Neural cell (in vitro differentiated cells): ENCODE measurements around the gene FMNL1. TPM values are rescaled to one million over a fixed set of nuclear protein-coding genes. Genes with fewer than 3 reads are reported as not detected.

Source experiments
- H2AFZ ChIP-seq: fragments of 200-600, 300-800 bp; sonication (generic), shearing (Covaris generic); 2 replicates; pipeline ENCODE4 v1.6.0; 2014; ENCODE audit warnings: low read depth, mild to moderate bottlenecking, antibody characterized with exemption, low read length, moderate library complexity
- H3F3A ChIP-seq: fragments of 200-600 bp; shearing (Covaris generic); 2 replicates; pipeline ENCODE4 v1.6.1; 2016; ENCODE audit warnings: mild to moderate bottlenecking, moderate library complexity, mixed read lengths, antibody characterized with exemption, low read length; ENCODE audit not compliant: insufficient read depth, poor library complexity, severe bottlenecking
- H3K27ac ChIP-seq: fragments of 200-600, 300-800 bp; sonication (generic), shearing (Covaris generic); 2 replicates; pipeline ENCODE4 v1.5.1; 2014; ENCODE audit warnings: mild to moderate bottlenecking, low read length, moderate library complexity
- H3K27me3 ChIP-seq: fragments of 300-800, 200-600 bp; sonication (generic), shearing (Covaris generic); 2 replicates; pipeline ENCODE4 v1.6.0; 2014; ENCODE audit warnings: mild to moderate bottlenecking, low read depth, low read length, moderate library complexity; ENCODE audit not compliant: insufficient read depth
- H3K36me3 ChIP-seq: fragments of 300-800, 200-600 bp; sonication (generic), shearing (Covaris generic); 2 replicates; pipeline ENCODE4 v1.5.1; 2014; ENCODE audit warnings: mild to moderate bottlenecking, antibody characterized with exemption, low read length, moderate library complexity; ENCODE audit not compliant: insufficient read depth
- H3K4me2 ChIP-seq: fragments of 300-800, 200-600 bp; sonication (generic), shearing (Covaris generic); 2 replicates; pipeline ENCODE4 v1.6.0; 2014; ENCODE audit warnings: mild to moderate bottlenecking, low read length
- H3K4me3 ChIP-seq: fragments of 300-800, 200-600 bp; sonication (generic), shearing (Covaris generic); 2 replicates; pipeline ENCODE4 v1.5.1; 2014; ENCODE audit warnings: mild to moderate bottlenecking, low read length, moderate library complexity
- H3K79me2 ChIP-seq: fragments of 200-600 bp; shearing (Covaris generic); replicated peaks from 2 replicates; pipeline ENCODE4 v1.6.0; 2014; ENCODE audit warnings: mild to moderate bottlenecking, low read length, moderate library complexity; ENCODE audit not compliant: insufficient read depth
- H3K9ac ChIP-seq: fragments of 300-800, 200-600 bp; sonication (generic), shearing (Covaris generic); 2 replicates; pipeline ENCODE4 v1.6.1; 2016; ENCODE audit warnings: mild to moderate bottlenecking, low read length, mixed read lengths
- H3K9me2 ChIP-seq: fragments of 200-600 bp; shearing (Covaris generic); 2 replicates; pipeline ENCODE4 v1.6.1; 2016; ENCODE audit warnings: mild to moderate bottlenecking, low read length, mixed read lengths; ENCODE audit not compliant: insufficient read depth
- H3K9me3 ChIP-seq: fragments of 200-600, 300-800 bp; sonication (generic), shearing (Covaris generic); 2 replicates; pipeline ENCODE4 v1.6.1; 2016; ENCODE audit warnings: mild to moderate bottlenecking, mixed run types, low read length, moderate library complexity, mixed read lengths
- H4K20me1 ChIP-seq: fragments of 200-600 bp; shearing (Covaris generic); 2 replicates; pipeline ENCODE4 v1.6.1; 2016; ENCODE audit warnings: mild to moderate bottlenecking, mixed run types; ENCODE audit not compliant: insufficient read depth
- EP300 ChIP-seq: fragments of 450-650 bp; conservative IDR thresholded peaks from 2 replicates; pipeline ENCODE4 v1.6.1; 2014; ENCODE audit warnings: antibody characterized with exemption, mild to moderate bottlenecking, moderate library complexity; ENCODE audit not compliant: poor library complexity, severe bottlenecking
- EZH2 ChIP-seq: fragments of 200-600, 300-800 bp; shearing (Covaris generic), sonication (generic); IDR thresholded peaks from 2 replicates; pipeline ENCODE4 v1.6.1; 2014; ENCODE audit warnings: antibody characterized with exemption, low read length, borderline replicate concordance, mild to moderate bottlenecking; ENCODE audit not compliant: insufficient read depth, poor library complexity, severe bottlenecking
- MXI1 ChIP-seq: fragments of 450-650 bp; conservative IDR thresholded peaks from 2 replicates; pipeline ENCODE4 v1.6.1; 2014; ENCODE audit warnings: antibody characterized with exemption, mild to moderate bottlenecking; ENCODE audit not compliant: poor library complexity, severe bottlenecking
- POLR2AphosphoS5 ChIP-seq: IDR thresholded peaks from 2 replicates; pipeline ENCODE4 v1.6.1; 2012
- RAD21 ChIP-seq: fragments of 450-650 bp; conservative IDR thresholded peaks from 2 replicates; pipeline ENCODE4 v1.6.1; 2014; ENCODE audit warnings: antibody characterized with exemption, mild to moderate bottlenecking, moderate library complexity
- SMC3 ChIP-seq: fragments of 450-650 bp; conservative IDR thresholded peaks from 2 replicates; pipeline ENCODE4 v1.6.1; 2014; ENCODE audit warnings: antibody characterized with exemption, mild to moderate bottlenecking, moderate library complexity; ENCODE audit not compliant: poor library complexity
- TAF1 ChIP-seq: IDR thresholded peaks from 2 replicates; pipeline ENCODE4 v1.6.1; 2012; ENCODE audit warnings: low read depth
- polyA plus RNA-seq: library from polyadenylated mRNA; depleted of rRNA; stranded (reverse); fragments of >200 nt; gene quantifications from 2 replicates; pipeline ENCODE4 v1.2.3, GENCODE V29; 2014
- TF ChIP-seq, protein P1 (sequence below): fragments of 450-650 bp; IDR thresholded peaks from 2 replicates; pipeline ENCODE4 v1.5.1; 2014; ENCODE audit warnings: antibody characterized with exemption, mild to moderate bottlenecking, moderate library complexity; ENCODE audit not compliant: poor library complexity, severe bottlenecking
- TF ChIP-seq, protein P2 (sequence below): IDR thresholded peaks from 2 replicates; pipeline ENCODE4 v1.6.1; 2012; ENCODE audit warnings: borderline replicate concordance

The FMNL1 gene
- polyA plus RNA-seq, 1 donor from 2014 or later: 5.6 TPM

DNA sequence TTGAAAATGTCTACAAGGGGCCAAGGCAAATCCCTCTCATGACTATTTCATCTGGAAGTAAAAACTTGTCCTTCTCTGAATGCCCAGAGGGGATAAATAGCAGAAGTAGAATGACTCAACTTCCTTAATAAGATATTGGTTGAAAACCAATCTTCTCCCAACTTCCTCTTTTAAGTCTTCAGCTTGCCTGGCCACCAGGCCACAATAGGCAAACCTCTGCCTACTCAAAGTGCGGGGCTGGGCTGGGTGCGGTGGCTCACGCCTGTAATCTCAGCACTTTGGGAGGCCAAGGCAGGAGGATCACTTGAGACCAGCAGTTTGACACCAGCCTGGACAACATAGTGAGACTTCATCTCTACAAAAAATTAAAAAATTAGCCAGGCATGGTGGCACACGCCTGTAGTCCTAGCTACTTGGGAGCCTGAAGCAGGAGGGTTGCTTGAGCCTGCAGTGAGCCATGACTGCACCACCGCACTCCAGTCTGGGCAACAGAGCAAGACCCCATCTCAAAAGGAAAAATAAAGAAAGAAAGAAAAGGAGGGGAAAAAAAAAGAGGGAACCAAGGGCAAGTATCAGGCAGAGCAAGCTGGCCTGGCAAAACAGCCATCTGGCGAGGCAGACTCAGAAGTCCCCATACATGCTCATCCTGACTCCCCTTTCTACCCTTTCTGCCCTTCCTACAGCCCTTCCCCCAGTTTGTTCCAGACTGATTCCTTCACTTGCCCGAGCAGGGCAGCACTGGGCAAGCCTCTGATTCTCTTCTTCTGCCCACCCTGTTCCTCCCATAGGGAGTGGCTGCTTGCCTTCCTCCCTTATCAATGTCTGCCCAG is 74.5 kb downstream of the FMNL1 start:
- H4K20me1 ChIP-seq: no peaks in the 10 kb centered on the region
- H3F3A ChIP-seq: no peaks in the 10 kb centered on the region
- no peaks in the 10 kb centered on the region for H3K79me2 ChIP-seq
- no peak overlapping the region for H3K4me2 ChIP-seq
- H3K27me3 ChIP-seq: no peaks in the 10 kb centered on the region
- no peaks in the 10 kb centered on the region for H3K9me2 ChIP-seq
- H3K9ac ChIP-seq: no peak overlapping the region
- no peak overlapping the region for H3K4me3 ChIP-seq
- TF ChIP-seq POLR2AphosphoS5 (no peak), TAF1 (no peak), MXI1 (no peak), SMC3 (no peak), EP300 (no peak)
- TF ChIP-seq, protein P1, sequence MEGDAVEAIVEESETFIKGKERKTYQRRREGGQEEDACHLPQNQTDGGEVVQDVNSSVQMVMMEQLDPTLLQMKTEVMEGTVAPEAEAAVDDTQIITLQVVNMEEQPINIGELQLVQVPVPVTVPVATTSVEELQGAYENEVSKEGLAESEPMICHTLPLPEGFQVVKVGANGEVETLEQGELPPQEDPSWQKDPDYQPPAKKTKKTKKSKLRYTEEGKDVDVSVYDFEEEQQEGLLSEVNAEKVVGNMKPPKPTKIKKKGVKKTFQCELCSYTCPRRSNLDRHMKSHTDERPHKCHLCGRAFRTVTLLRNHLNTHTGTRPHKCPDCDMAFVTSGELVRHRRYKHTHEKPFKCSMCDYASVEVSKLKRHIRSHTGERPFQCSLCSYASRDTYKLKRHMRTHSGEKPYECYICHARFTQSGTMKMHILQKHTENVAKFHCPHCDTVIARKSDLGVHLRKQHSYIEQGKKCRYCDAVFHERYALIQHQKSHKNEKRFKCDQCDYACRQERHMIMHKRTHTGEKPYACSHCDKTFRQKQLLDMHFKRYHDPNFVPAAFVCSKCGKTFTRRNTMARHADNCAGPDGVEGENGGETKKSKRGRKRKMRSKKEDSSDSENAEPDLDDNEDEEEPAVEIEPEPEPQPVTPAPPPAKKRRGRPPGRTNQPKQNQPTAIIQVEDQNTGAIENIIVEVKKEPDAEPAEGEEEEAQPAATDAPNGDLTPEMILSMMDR: no peak
- TF ChIP-seq, protein P2, sequence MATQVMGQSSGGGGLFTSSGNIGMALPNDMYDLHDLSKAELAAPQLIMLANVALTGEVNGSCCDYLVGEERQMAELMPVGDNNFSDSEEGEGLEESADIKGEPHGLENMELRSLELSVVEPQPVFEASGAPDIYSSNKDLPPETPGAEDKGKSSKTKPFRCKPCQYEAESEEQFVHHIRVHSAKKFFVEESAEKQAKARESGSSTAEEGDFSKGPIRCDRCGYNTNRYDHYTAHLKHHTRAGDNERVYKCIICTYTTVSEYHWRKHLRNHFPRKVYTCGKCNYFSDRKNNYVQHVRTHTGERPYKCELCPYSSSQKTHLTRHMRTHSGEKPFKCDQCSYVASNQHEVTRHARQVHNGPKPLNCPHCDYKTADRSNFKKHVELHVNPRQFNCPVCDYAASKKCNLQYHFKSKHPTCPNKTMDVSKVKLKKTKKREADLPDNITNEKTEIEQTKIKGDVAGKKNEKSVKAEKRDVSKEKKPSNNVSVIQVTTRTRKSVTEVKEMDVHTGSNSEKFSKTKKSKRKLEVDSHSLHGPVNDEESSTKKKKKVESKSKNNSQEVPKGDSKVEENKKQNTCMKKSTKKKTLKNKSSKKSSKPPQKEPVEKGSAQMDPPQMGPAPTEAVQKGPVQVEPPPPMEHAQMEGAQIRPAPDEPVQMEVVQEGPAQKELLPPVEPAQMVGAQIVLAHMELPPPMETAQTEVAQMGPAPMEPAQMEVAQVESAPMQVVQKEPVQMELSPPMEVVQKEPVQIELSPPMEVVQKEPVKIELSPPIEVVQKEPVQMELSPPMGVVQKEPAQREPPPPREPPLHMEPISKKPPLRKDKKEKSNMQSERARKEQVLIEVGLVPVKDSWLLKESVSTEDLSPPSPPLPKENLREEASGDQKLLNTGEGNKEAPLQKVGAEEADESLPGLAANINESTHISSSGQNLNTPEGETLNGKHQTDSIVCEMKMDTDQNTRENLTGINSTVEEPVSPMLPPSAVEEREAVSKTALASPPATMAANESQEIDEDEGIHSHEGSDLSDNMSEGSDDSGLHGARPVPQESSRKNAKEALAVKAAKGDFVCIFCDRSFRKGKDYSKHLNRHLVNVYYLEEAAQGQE: no peak
- H3K27ac ChIP-seq: no peak overlapping the region
- H2AFZ ChIP-seq: no peak overlapping the region
- no peaks in the 10 kb centered on the region for H3K36me3 ChIP-seq
- no peaks in the 10 kb centered on the region for H3K9me3 ChIP-seq

DNA sequence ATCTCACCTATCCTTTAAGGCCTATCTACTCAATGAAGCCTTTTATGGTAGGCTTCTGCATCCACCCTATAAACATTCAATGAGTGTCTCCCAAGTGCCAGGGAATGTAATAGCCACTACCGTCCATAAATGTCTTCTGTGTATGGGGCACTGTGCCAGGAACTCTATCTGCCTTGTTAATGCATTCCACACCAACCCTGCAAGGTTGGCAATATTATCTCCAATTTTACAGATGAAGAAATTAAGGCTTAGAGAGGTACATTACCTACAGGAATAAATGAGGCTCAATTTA is 75.1 kb downstream of the FMNL1 start:
- no peaks in the 10 kb centered on the region for H4K20me1 ChIP-seq

More for the DNA sequence above, 75.1 kb downstream of the FMNL1 start:
- TF ChIP-seq, protein P1: no peak
- TF ChIP-seq, protein P2: no peak
- TF ChIP-seq TAF1: no peak
- no peak for TF ChIP-seq POLR2AphosphoS5
- no peak for TF ChIP-seq EZH2
- no peak for TF ChIP-seq EP300
- TF ChIP-seq RAD21: no peak
- TF ChIP-seq MXI1: no peak
- no peak for TF ChIP-seq SMC3
- Histone ChIP-seq H3K36me3 (no peaks in the 10 kb centered on the region), H3K9me2 (no peaks in the 10 kb centered on the region), H2AFZ (no peak overlapping the region), H3K9ac (no peak overlapping the region), H3K79me2 (no peaks in the 10 kb centered on the region), H3K4me2 (no peak overlapping the region), H3K4me3 (no peak overlapping the region), H3K27me3 (no peaks in the 10 kb centered on the region), H3K9me3 (no peaks in the 10 kb centered on the region), H3K27ac (no peak overlapping the region), H3F3A (no peaks in the 10 kb centered on the region)
